Keratinocyte (primary cell): ENCODE data around the gene RSAD1. TPM values are rescaled to one million over a fixed set of nuclear protein-coding genes. Genes with fewer than 3 reads are reported as not detected.
"Not testable (repeated sequence)": the region's sequence is repeated elsewhere in the genome, so short reads cannot be mapped to it uniquely, and the experiment has no call there.

Experiments
- DNase-seq: peaks from one replicate; pipeline ENCODE4 v3.0.0-alpha.2; 2011; ENCODE audit warnings: low read depth, missing footprints, low spot score
- FAIRE-seq: peaks from 2 replicates; lab custom pipeline; 2011; peaks lifted over from hg19 to GRCh38; lab: Jason Lieb, UNC
- H2AFZ ChIP-seq: 2 replicates; pipeline ENCODE4 v1.6.0; 2012; ENCODE audit warnings: low read length, control low read depth, inconsistent platforms; ENCODE audit not compliant: control insufficient read depth
- H3K27ac ChIP-seq: 2 replicates; pipeline ENCODE4 v1.5.1; 2011; ENCODE audit warnings: low read length; ENCODE audit not compliant: control insufficient read depth, insufficient read depth
- H3K27me3 ChIP-seq: 3 replicates; pipeline ENCODE4 v1.6.0; 2011; ENCODE audit warnings: low read length; ENCODE audit not compliant: control insufficient read depth, insufficient read depth; ENCODE audit errors: extremely low read depth
- H3K36me3 ChIP-seq, 2 experiments: 2 replicates in 1 of 2; 3 replicates in 1 of 2; pipeline ENCODE4 v1.5.1; 2011; ENCODE audit warnings: low read length in 2 of 2, mild to moderate bottlenecking in 1 of 2; ENCODE audit not compliant: control insufficient read depth in 2 of 2, insufficient read depth in 2 of 2; ENCODE audit errors: extremely low read depth in 1 of 2
- H3K4me1 ChIP-seq: 3 replicates; pipeline ENCODE4 v1.5.1; 2011; ENCODE audit warnings: low read length; ENCODE audit not compliant: control insufficient read depth, insufficient read depth; ENCODE audit errors: extremely low read depth
- H3K4me2 ChIP-seq: 3 replicates; pipeline ENCODE4 v1.6.0; 2011; ENCODE audit warnings: low read depth, low read length; ENCODE audit not compliant: control insufficient read depth, insufficient read depth; ENCODE audit errors: extremely low read depth
- H3K4me3 ChIP-seq, 3 experiments: fragments of 200-600 bp in 1 of 3; sonication (generic) in 1 of 3; 2 replicates in 2 of 3; 3 replicates in 1 of 3; pipeline ENCODE4 v1.5.1; 2011 to 2016; ENCODE audit warnings: low read length in 3 of 3, mild to moderate bottlenecking in 3 of 3, control low read depth in 2 of 3, inconsistent platforms in 1 of 3, low read depth in 1 of 3, mixed read lengths in 1 of 3, mixed run types in 1 of 3, moderate library complexity in 1 of 3; ENCODE audit not compliant: control insufficient read depth in 2 of 3, insufficient read depth in 2 of 3; ENCODE audit errors: extremely low read depth in 1 of 3
- H3K79me2 ChIP-seq: 2 replicates; pipeline ENCODE4 v1.6.0; 2012; ENCODE audit warnings: low read length; ENCODE audit not compliant: control insufficient read depth, insufficient read depth
- H3K9ac ChIP-seq: 3 replicates; pipeline ENCODE4 v1.6.0; 2011; ENCODE audit warnings: low read length; ENCODE audit not compliant: control insufficient read depth, insufficient read depth; ENCODE audit errors: extremely low read depth
- H3K9me1 ChIP-seq: 3 replicates; pipeline ENCODE4 v1.6.0; 2011; ENCODE audit warnings: low read length; ENCODE audit not compliant: control insufficient read depth, insufficient read depth; ENCODE audit errors: extremely low read depth
- H3K9me3 ChIP-seq: 2 replicates; pipeline ENCODE4 v1.5.1; 2012; ENCODE audit warnings: low read depth, low read length; ENCODE audit not compliant: control insufficient read depth
- H4K20me1 ChIP-seq: 3 replicates; pipeline ENCODE4 v1.6.0; 2011; ENCODE audit warnings: low read length; ENCODE audit not compliant: control insufficient read depth, insufficient read depth; ENCODE audit errors: extremely low read depth
- CTCF ChIP-seq, 3 experiments: IDR thresholded peaks in 1 of 3; conservative IDR thresholded peaks in 1 of 3; optimal IDR thresholded peaks in 1 of 3; 2 replicates in 2 of 3; 3 replicates in 1 of 3; pipeline versions ENCODE3 to v1.5.1; 2011; ENCODE audit warnings: low read length in 3 of 3, mild to moderate bottlenecking in 3 of 3, moderate library complexity in 2 of 3, control low read depth in 1 of 3, inconsistent platforms in 1 of 3; ENCODE audit not compliant: insufficient read depth in 2 of 3; ENCODE audit errors: extremely low read depth in 1 of 3
- EZH2 ChIP-seq: IDR thresholded peaks from one replicate; pipeline ENCODE4 v1.6.1; 2012; ENCODE audit warnings: inconsistent platforms, mild to moderate bottlenecking, low read length, moderate library complexity
- dilution Hi-C: fragments of 300-500 bp; cut with MboI; formaldehyde crosslinking; loops from one replicate; pipeline ENCODE4 v1.7.0; 2020; ENCODE audit warnings: low sequenced_read_pairs; ENCODE audit not compliant: extremely low pct_ligation_motif_present
- polyA plus RNA-seq, 5 experiments: library from polyadenylated mRNA; depleted of rRNA in 3 of 5; stranded (reverse) in 3 of 5; stranded (forward) in 1 of 5; unstranded in 1 of 5; fragments of >200 nt; gene quantifications; 1 replicate in 1 of 5; 2 replicates in 3 of 5; 3 replicates in 1 of 5; pipeline versions ENCODE4 v1.2.1 to v1.2.3, GENCODE V29; 2011 to 2012; ENCODE audit warnings: missing spikeins in 2 of 5, low read depth in 1 of 5, low replicate concordance in 1 of 5

The RSAD1 gene
- polyA plus RNA-seq, 1 donor (not counting 4 experiments of a cell fraction or from before 2014, with no cell fraction given): 28.2 TPM

DNA sequence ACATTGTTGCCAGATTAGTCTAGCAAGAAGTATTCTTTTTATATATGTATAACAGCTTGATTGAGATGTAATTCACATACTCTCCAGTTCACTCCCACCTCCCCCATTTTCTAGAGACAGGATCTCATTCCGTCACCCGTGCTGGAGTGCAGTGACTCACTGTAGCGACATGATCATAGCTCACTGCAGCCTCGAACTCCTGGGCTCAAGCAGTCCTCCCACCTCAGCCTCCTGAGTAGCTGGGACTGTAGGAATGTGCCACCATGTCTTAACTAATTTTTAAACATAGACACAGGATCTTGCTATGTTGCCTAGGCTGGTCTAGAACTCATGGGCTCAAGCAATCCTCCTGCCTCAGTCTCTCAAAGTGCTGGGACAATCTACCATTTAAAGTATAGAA lies 3.3 kb upstream of the RSAD1 start:
- Histone ChIP-seq H3K9me1 (no peaks in the 10 kb centered on the region), H2AFZ (no peak overlapping the region), H3K9me3 (no peaks in the 10 kb centered on the region), H3K4me3 (no peak overlapping the region), H3K79me2 (peaks cover 15% of the 10 kb centered on the region), H3K4me2 (no peak overlapping the region), H3K27me3 (no peaks in the 10 kb centered on the region), H3K27ac (no peak overlapping the region), H3K9ac (no peak overlapping the region), H4K20me1 (no peaks in the 10 kb centered on the region), H3K36me3 (peaks cover 6 to 22% of the 10 kb centered on the region in 2 experiments), H3K4me1 (peaks cover 13% of the 10 kb centered on the region)
- FAIRE-seq (no peak), DNase-seq (no peak)
- TF ChIP-seq CTCF (optimal IDR thresholded peaks at IDR 0.05 in 1 of 3, IDR thresholded peaks at IDR 0.05 in 1 of 3, conservative IDR thresholded peaks at IDR 0.05 in 1 of 3; ENCODE audit: extremely low read depth in 1 of 3, insufficient read depth in 2 of 3, low read length in 3 of 3): no peak
- no peak for TF ChIP-seq EZH2
- dilution Hi-C loops: no loop called here

DNA sequence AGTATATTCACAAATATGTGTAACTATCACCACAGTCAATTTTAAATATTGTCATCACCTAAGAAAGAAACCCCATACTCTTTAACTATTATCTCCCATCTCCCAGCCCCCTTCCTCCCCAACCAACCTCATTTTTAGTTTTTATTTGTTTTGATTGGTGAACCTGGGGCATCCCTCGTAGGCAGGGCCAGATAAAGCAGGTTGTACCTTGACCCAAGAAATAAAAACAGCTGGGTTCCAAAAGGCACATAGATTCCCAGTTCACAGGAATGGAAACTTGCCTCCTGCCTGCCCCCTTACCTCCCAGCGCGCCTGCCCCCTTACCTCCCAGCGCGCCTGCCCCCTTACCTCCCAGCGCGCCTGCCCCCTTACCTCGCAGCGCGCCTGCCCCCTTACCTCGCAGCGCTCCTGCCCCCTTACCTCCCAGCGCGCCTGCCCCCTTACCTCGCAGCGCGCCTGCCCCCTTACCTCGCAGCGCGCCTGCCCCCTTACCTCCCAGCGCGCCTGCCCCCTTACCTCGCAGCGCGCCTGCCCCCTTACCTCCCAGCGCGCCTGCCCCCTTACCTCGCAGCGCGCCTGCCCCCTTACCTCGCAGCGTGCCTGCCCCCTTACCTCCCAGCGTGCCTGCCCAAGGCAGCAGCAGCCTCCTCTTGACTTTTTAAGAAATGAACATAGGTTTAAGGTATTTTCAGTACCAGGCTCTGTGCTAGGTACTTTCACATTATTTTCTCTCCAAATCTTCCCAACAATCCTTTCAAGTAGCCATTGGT lies 2.7 kb upstream of the RSAD1 start:
- DNase-seq, FAIRE-seq: not testable (repeated sequence)

More for the DNA sequence above, 2.7 kb upstream of the RSAD1 start:
- H3K9ac ChIP-seq, H3K4me2 ChIP-seq, H3K9me3 ChIP-seq, H3K9me1 ChIP-seq, dilution Hi-C loops, H3K4me3 ChIP-seq, H3K27me3 ChIP-seq, H2AFZ ChIP-seq, H3K27ac ChIP-seq, H4K20me1 ChIP-seq: not testable (repeated sequence)
- Histone ChIP-seq H3K4me1 (peaks cover 18% of the 10 kb centered on the region), H3K79me2 (peaks cover 15% of the 10 kb centered on the region), H3K36me3 (peaks cover 6 to 18% of the 10 kb centered on the region in 2 experiments)
